ENCODE measurements around the gene SUPT20H.

Gene SUPT20H

DNA sequence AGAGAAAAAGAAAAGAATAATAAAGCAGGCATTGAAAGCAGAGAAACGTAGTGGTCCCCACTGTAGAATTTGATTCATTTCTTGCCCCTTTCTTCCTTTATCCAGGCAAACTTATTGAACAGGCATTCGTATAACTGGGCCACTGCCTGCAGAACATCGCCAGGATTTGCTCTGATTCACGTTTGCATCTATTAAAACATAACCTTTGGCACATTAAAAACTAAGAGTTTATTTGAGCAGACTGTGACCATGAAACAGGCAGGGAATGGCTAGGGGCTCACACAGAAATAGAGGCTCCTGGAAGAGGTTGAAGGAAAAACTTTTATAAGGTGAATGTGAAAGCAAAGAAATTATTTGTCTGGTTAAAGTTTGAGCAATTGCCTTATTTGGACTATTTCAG is 12.5 kb upstream of the SUPT20H start:
- Histone ChIP-seq H3K36me3 (ENCODE audit: control insufficient read depth in 2 of 2, insufficient read depth in 1 of 2, low read length in 2 of 2) (no peaks in the 10 kb centered on the region), H3K9me3 (ENCODE audit: control insufficient read depth, insufficient read depth, low read depth, low read length) (no peaks in the 10 kb centered on the region), H3K4me1 (ENCODE audit: control insufficient read depth, insufficient read depth, low read length) (no peaks in the 10 kb centered on the region), H3K27ac (ENCODE audit: extremely low read depth, low read depth, low read length) (no peak overlapping the region), H3K4me3 (ENCODE audit: low read depth, low read length) (no peak overlapping the region)
- CTCF ChIA-PET = no interaction called here
- POLR2A ChIA-PET = no interaction called here
- TF ChIP-seq ZNF521 (tag by site-specific recombination; IDR thresholded peaks at IDR 0.05) = no peak
- no peak for TF ChIP-seq ZNF777 (tag by site-specific recombination; IDR thresholded peaks at IDR 0.05; ENCODE audit: borderline replicate concordance)
- TF ChIP-seq OSR2 (tag by site-specific recombination; IDR thresholded peaks at IDR 0.05) = no peak
- no peak for TF ChIP-seq ZNF677 (tag by site-specific recombination; IDR thresholded peaks at IDR 0.05)
- no peak for TF ChIP-seq MZF1 (tag by site-specific recombination; IDR thresholded peaks at IDR 0.05; ENCODE audit: borderline replicate concordance)
- TF ChIP-seq, protein P1, sequence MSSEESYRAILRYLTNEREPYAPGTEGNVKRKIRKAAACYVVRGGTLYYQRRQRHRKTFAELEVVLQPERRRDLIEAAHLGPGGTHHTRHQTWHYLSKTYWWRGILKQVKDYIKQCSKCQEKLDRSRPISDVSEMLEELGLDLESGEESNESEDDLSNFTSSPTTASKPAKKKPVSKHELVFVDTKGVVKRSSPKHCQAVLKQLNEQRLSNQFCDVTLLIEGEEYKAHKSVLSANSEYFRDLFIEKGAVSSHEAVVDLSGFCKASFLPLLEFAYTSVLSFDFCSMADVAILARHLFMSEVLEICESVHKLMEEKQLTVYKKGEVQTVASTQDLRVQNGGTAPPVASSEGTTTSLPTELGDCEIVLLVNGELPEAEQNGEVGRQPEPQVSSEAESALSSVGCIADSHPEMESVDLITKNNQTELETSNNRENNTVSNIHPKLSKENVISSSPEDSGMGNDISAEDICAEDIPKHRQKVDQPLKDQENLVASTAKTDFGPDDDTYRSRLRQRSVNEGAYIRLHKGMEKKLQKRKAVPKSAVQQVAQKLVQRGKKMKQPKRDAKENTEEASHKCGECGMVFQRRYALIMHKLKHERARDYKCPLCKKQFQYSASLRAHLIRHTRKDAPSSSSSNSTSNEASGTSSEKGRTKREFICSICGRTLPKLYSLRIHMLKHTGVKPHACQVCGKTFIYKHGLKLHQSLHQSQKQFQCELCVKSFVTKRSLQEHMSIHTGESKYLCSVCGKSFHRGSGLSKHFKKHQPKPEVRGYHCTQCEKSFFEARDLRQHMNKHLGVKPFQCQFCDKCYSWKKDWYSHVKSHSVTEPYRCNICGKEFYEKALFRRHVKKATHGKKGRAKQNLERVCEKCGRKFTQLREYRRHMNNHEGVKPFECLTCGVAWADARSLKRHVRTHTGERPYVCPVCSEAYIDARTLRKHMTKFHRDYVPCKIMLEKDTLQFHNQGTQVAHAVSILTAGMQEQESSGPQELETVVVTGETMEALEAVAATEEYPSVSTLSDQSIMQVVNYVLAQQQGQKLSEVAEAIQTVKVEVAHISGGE (tag by site-specific recombination; conservative IDR thresholded peaks at IDR 0.05; ENCODE audit: low read depth) = no peak

DNA sequence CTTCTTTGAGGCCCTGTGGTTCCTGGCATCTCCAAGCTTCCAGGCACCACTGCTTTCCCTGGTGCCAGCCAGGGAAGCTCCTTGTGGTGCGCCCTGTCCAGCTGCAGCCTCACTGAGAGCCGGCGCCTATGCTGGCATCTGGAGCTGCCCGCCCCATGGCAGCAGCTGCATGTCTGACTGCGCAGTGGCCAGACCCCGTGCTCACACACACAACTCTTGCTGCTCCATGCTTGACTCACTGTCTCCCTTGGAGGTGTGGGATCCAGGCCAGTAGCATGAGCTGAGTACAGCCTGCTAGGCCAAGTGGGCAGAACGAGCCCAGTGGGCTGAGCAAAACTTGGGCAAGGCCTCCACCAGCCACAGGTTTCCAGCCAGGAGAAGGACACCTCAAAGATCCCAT is 11.5 kb upstream of the SUPT20H start:
- Histone ChIP-seq H3K27ac (ENCODE audit: extremely low read depth, low read depth, low read length) (no peak overlapping the region), H3K4me3 (ENCODE audit: low read depth, low read length) (no peak overlapping the region), H3K9me3 (ENCODE audit: control insufficient read depth, insufficient read depth, low read depth, low read length) (no peaks in the 10 kb centered on the region), H3K36me3 (ENCODE audit: control insufficient read depth in 2 of 2, insufficient read depth in 1 of 2, low read length in 2 of 2) (no peaks in the 10 kb centered on the region), H3K4me1 (ENCODE audit: control insufficient read depth, insufficient read depth, low read length) (no peaks in the 10 kb centered on the region)
- ChIA-PET CTCF (interaction anchor here (0.8 kb wide), 2 partner anchors 527 to 529 kb away, joined by 3 to 4 read pairs; partner anchors contain the start of gene POSTN), POLR2A (no interaction called here)
- no peak for TF ChIP-seq ZNF354C (tag by site-specific recombination; IDR thresholded peaks at IDR 0.05; ENCODE audit: borderline replicate concordance, low read depth)
- TF ChIP-seq, protein P1 (tag by site-specific recombination; conservative IDR thresholded peaks at IDR 0.05; ENCODE audit: low read depth) = no peak
- TF ChIP-seq, protein P2, sequence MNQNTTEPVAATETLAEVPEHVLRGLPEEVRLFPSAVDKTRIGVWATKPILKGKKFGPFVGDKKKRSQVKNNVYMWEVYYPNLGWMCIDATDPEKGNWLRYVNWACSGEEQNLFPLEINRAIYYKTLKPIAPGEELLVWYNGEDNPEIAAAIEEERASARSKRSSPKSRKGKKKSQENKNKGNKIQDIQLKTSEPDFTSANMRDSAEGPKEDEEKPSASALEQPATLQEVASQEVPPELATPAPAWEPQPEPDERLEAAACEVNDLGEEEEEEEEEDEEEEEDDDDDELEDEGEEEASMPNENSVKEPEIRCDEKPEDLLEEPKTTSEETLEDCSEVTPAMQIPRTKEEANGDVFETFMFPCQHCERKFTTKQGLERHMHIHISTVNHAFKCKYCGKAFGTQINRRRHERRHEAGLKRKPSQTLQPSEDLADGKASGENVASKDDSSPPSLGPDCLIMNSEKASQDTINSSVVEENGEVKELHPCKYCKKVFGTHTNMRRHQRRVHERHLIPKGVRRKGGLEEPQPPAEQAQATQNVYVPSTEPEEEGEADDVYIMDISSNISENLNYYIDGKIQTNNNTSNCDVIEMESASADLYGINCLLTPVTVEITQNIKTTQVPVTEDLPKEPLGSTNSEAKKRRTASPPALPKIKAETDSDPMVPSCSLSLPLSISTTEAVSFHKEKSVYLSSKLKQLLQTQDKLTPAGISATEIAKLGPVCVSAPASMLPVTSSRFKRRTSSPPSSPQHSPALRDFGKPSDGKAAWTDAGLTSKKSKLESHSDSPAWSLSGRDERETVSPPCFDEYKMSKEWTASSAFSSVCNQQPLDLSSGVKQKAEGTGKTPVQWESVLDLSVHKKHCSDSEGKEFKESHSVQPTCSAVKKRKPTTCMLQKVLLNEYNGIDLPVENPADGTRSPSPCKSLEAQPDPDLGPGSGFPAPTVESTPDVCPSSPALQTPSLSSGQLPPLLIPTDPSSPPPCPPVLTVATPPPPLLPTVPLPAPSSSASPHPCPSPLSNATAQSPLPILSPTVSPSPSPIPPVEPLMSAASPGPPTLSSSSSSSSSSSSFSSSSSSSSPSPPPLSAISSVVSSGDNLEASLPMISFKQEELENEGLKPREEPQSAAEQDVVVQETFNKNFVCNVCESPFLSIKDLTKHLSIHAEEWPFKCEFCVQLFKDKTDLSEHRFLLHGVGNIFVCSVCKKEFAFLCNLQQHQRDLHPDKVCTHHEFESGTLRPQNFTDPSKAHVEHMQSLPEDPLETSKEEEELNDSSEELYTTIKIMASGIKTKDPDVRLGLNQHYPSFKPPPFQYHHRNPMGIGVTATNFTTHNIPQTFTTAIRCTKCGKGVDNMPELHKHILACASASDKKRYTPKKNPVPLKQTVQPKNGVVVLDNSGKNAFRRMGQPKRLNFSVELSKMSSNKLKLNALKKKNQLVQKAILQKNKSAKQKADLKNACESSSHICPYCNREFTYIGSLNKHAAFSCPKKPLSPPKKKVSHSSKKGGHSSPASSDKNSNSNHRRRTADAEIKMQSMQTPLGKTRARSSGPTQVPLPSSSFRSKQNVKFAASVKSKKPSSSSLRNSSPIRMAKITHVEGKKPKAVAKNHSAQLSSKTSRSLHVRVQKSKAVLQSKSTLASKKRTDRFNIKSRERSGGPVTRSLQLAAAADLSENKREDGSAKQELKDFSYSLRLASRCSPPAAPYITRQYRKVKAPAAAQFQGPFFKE (tag by site-specific recombination; IDR thresholded peaks at IDR 0.05; ENCODE audit: borderline replicate concordance) = no peak
- no peak for TF ChIP-seq ZNF776 (tag by site-specific recombination; IDR thresholded peaks at IDR 0.05; ENCODE audit: borderline replicate concordance)
- TF ChIP-seq, protein P3, sequence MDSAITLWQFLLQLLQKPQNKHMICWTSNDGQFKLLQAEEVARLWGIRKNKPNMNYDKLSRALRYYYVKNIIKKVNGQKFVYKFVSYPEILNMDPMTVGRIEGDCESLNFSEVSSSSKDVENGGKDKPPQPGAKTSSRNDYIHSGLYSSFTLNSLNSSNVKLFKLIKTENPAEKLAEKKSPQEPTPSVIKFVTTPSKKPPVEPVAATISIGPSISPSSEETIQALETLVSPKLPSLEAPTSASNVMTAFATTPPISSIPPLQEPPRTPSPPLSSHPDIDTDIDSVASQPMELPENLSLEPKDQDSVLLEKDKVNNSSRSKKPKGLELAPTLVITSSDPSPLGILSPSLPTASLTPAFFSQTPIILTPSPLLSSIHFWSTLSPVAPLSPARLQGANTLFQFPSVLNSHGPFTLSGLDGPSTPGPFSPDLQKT (IDR thresholded peaks at IDR 0.05; ENCODE audit: borderline replicate concordance, low read depth, low read length) = no peak
- TF ChIP-seq ZNF670 (tag by site-specific recombination; IDR thresholded peaks at IDR 0.05; ENCODE audit: low read depth) = no peak

Data from HEK293 (cell line).